GM18867 (cell line): ENCODE measurements around the gene MMS22L.

ENCODE experiments used
- ATAC-seq: cut with Tn5 transposase; IDR thresholded peaks from one replicate; pipeline ENCODE4 v1.9.1; 2021; ENCODE audit warnings: mild to moderate bottlenecking, moderate library complexity; ENCODE audit not compliant: unreplicated experiment

The MMS22L gene, protein sequence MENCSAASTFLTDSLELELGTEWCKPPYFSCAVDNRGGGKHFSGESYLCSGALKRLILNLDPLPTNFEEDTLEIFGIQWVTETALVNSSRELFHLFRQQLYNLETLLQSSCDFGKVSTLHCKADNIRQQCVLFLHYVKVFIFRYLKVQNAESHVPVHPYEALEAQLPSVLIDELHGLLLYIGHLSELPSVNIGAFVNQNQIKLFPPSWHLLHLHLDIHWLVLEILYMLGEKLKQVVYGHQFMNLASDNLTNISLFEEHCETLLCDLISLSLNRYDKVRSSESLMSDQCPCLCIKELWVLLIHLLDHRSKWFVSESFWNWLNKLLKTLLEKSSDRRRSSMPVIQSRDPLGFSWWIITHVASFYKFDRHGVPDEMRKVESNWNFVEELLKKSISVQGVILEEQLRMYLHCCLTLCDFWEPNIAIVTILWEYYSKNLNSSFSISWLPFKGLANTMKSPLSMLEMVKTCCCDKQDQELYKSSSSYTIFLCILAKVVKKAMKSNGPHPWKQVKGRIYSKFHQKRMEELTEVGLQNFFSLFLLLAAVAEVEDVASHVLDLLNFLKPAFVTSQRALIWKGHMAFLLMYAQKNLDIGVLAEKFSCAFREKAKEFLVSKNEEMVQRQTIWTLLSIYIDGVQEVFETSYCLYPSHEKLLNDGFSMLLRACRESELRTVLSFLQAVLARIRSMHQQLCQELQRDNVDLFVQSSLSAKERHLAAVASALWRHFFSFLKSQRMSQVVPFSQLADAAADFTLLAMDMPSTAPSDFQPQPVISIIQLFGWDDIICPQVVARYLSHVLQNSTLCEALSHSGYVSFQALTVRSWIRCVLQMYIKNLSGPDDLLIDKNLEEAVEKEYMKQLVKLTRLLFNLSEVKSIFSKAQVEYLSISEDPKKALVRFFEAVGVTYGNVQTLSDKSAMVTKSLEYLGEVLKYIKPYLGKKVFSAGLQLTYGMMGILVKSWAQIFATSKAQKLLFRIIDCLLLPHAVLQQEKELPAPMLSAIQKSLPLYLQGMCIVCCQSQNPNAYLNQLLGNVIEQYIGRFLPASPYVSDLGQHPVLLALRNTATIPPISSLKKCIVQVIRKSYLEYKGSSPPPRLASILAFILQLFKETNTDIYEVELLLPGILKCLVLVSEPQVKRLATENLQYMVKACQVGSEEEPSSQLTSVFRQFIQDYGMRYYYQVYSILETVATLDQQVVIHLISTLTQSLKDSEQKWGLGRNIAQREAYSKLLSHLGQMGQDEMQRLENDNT

DNA sequence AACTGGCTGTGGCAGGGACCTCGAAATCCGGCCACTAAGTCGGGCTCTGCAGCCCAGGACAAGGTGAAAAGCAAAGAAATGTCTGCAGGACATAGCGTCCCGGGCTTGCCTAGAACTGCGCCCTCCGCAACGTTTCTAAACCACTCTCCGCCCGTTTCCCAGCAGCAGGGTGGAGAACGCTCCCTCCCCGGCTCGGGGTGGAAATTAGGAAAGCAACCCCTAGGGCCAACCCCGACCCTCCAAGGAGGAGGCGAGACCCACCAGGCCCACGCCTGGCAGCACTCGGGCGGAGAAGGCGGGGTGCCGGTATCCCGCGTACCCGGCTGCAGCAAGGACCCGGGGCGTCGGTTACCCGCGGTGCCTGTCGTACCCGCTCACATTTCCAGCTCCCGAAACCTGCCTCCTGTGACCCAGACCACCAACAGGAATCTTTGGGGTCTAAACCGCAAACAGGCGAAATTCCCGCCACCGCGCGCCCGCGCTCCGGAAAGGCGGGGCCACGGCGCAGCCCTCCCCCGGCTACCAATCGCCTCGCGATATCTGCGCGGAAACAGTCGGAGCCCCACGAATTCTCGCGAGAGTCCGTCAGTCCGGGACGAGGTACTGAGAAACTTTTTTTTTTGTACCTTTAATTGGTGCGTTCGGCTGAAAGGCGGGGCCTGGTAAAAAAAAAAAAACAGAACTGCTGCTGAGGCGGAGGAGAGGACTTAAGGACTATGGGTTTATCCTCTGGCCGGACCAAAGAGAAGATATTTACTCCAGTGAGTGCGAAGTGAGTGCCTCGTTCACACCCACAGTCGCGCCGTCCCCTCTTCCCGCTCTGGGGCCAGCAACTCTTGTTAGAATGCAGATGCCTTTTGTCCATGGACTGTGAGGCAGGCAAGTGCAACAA, at the start of gene MMS22L:
MMS22L (minus strand) TSS at position 491 of the 892 bp plus-strand sequence. CDS start 739 bp downstream, outside the sequence.
- ATAC-seq: peak; percentile 97

DNA sequence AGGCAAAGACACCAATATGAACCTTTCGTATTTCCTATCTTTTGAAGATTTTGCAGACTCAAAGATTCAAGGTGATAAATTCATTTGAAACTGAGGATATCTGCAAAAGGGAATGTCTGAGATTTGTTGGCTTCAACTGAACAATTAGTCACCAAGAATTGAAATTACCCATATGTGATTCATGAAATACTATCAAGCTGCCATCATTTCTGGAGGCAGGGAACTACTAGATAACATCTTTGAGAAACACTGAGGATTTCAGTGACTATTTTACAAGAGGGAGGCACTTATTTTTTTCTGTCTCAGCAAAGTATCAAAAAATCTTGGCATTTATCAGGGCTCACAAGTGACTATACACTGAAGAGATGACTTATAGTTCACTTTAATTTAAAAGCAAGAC, 39.8 kb upstream of the MMS22L start:
- ATAC-seq: no peak

DNA sequence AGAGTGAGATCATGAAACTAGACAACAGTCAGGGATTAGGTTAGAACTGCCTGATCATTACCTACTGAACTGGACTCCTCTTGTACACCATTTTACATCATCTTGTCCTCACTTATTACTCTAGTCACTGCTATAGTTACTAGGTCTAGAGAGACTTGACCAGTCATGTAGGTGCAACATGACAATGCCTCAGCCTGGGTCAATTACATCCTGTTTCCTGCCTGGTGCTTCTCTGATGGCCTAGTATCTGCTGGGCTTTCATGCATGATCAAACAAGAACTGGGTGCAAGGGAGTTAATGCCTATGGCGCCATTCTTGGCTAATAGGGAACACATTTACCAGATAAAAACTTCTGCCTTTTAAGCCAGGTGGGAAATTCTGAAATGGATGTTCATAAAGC, 39.2 kb upstream of the MMS22L start:
- ATAC-seq: no peak

DNA sequence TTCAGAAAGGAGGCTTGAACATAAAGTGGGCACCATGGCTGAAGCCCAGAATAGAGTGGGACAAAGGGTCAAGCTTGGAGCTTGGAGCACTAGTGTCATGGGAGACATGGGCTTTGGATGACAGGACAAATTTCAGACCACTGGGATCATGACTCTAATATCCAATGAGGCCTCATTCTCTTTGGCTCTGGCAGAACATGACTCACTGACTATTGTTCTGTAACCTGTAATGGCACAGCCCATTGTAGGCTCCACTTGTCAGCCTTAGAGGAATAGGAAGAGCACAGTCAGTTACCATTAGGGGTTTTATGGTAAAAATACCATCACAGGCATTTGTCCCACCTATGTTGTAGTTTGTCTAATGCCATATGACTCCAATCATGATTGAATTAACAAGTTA, 34.0 kb upstream of the MMS22L start:
- no peak for ATAC-seq

DNA sequence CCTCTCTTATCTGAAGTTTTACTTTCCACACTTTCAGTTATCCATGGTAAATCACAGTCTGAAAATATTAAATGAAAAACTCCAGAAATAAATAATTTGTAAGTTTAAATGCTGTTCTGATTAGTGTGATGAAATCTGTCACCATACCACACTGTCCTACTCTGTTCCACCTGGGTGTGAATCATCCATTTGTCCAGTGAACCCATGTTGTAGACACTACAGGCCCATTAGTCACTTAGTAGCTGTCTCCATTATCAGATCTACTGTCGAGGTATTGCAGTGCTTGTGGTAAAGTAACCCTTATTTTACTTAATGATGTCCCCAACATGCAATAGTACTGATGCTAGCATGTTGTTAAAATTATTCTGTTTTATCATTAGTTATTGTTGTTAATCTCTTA, 29.2 kb upstream of the MMS22L start:
- no peak for ATAC-seq

DNA sequence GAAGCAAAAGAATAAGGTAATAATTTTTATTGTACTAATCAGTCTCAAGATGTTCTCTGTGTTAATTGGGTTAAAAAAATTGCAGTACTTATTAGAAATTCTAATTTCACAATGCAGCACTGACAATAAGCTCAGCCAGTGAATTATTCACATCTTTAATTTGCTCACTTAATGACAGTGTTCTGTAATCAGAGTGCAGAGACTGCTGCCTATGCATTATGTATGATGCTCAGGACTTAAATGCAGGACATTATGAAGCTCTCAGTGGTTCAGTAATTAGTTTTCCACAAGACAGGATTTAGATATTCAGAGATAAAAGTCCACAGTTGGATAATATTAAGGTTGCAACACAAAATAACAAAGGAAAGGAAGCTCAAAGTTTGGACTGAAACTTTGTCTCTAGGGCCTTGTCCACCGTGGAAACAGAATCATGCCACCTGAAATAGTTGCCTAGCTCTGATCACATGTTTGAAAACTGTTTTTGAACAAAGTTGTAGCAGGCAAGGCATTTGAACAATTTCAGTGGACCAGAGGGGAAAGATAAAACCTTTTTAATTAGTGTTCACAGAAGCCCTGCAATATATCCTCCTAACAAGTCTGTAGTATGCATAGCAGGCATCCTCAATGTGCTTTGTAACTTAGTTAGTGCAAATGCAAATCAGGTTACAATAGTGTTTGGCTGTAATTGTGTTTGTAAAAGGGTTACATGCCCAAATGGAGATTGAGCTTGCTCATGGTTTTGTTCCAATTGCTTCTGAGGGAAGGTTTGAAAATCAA, 23.7 kb upstream of the MMS22L start:
- ATAC-seq: no peak

DNA sequence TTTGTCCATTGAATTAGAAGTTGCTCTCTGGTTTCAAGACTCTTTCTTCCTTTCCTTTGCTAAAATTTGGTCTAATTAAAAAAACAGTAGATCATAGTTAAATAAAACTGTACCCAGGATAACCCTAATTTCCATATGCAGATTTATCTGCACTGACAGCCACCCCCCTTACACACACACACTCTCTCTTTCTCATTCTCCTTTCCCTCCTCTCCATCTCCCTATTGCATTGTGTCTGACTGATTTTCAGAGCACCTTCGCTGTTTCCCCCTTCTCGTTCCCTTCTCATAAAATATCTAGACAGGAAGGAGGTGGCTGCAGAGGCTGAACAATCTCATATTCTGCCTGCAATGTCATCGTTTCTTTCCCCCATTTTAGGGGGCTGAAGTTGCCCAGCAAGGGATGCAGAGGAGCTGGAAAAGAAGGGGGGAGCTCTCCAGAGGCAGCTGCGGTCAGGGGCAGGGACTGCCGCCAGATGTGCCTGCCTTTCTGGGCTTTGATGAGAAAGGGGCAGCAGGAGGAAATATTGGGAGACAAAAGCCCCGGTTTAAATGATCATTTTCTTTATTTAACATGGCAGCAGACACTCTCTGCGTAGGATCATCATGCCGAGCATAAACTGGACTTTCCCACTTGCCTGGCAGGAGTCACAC, 22.5 kb upstream of the MMS22L start:
- no peak for ATAC-seq

DNA sequence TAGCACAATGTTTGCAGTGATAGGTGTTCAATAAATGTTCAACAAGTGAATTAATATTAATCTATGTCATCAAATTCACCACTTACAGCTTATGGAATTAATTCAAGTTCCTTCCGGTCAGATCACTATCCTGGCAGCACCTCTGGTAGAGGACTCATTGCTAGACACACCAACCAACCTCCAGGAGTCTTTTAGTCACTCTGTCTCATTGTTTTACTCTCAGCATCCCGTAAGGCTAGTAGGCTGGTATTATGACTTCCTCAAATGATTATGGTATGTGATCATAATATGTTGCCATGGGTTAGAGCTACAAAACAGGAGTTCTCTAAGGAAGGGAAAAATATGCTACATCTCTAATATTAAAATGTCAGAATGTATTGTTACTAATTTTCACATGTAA, 21.7 kb upstream of the MMS22L start:
- no peak for ATAC-seq

DNA sequence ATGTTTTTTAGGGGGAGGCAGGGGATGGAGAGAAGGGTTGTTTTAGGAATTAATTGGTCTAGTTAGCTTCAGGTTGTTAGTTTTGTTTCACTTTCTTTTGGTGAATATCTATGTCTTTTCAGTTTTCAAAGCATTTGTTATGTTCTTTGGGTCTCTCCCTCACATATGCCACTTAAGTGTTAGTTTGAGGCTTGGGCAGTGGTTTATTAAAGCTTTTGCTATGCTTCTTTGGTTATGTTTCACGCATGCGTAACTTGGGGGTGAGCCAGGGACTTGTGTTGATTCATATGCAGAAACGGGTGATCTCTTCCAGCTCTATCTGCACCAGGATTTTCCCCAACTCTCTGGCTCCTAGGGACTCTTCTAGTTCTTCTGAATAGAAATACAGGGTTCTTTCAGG, 11.4 kb upstream of the MMS22L start:
- ATAC-seq: peak; percentile 69

DNA sequence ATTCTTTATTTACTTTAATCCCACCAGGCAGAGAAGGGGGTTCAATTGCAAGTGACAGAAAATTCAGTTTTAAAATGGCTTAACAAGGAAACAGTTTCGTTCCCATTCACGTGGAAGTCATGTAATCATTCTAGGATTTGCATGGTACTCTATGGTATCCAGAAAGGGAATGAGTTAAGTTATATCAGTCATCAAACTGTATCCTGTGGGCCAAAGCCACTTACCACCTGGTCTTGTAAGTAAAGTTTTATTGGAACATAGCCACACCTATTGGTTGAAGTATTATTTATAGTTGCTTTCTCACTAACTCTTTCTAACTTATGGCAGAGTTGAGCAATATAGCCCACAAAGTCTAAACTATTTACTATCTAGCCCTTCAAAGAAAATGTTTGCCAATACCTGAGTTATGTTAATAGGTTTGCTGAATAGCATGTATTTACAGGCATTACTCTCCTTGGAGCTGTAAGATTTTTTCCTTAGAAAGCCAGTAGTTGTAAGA, 10.2 kb upstream of the MMS22L start:
- no peak for ATAC-seq

DNA sequence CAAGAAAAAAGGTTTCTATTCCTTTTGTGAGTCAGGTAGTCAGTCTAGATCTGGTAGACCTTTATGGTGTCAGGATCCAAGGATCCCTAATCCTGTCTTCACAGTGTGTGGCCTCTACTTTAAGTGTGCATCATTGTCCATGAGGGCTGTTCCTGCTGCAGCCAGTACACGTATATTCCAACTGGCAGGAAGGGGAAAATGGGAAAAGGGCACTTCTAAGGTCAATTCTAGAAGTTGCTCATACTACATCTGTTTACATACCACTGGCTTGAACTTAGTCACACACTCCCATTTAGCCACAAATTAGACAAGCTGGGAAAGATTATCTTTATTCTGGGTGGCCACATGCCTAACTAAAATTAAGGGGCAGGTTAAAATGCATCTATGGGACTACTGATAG, 9.7 kb upstream of the MMS22L start:
- no peak for ATAC-seq

DNA sequence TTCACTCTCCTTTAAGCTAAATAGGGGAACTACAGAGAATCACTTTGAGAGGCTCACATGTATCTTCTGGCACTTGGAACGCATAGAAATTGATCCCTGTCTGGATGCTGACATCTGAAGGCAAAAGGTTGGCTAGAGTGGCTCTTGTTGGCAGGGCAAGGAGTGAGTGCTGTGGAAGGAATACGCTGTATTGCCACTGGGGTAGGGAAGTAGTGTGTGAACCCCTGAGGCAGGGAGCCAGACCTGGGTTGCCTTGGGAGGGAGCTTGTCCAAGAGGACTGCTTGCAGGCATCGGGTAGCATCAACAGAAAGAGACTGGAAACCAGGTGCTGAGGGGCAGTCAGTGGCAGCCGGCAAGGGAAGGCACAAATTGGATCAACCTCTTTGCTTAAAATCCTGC, 8.9 kb upstream of the MMS22L start:
- no peak for ATAC-seq

DNA sequence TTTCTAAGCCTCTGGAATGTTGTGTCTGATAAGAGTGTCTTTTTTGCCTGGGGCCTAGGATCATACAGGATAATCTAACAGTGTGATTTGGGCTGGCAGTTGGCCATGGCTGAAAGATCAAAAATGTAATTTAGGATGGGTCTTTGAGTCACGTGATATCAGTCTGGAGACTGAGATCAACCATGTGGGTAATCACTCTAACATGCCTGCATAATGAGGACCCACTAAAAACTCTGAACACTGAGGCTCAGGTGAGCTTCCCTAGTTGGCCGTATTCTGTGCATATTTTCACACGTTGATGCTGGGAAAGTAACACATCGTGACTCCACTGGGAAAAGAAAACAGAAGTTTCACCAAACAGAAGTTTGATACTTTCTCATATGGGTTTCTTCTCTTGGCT, 6.3 kb upstream of the MMS22L start:
- ATAC-seq: no peak

DNA sequence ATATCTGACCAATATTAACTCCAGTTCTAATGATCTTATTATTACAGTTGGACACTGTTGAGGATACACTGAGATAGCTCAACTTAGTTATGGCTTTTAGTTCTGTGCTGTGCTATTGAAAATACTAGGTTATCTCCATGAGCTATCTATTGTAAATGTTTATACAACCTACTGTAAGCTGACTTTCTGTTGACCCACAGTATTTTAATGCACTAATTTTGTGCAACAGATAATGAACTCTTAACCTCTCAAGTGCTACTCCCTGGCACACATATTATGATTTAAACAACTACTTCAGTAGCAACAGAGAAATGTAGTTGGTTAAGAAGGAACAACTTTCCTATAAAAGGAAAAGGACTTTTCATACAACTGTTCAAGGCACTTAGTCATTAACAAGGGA, 5.2 kb upstream of the MMS22L start:
- no peak for ATAC-seq

DNA sequence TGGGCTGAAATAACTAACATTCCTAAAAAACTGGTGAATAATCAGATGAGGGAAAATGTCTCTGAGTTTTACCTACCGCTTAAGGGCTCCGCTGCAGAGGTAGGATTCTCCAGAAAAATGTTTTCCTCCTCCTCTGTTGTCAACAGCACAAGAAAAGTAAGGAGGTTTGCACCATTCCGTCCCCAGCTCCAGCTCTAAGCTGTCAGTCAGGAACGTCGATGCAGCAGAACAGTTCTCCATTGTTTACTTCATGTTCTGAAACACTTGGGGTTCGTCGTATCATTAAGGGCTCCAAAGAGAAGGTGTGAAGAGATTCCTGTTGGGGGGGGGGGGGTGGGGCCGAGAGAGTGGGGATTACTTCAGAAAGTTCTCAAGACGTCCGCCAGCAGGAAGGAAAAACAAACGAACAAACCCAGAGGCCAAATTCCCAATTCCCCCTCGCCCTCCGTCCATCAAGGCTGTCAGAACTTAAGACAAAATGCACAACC, 734 bp downstream of the MMS22L start:
- no peak for ATAC-seq

DNA sequence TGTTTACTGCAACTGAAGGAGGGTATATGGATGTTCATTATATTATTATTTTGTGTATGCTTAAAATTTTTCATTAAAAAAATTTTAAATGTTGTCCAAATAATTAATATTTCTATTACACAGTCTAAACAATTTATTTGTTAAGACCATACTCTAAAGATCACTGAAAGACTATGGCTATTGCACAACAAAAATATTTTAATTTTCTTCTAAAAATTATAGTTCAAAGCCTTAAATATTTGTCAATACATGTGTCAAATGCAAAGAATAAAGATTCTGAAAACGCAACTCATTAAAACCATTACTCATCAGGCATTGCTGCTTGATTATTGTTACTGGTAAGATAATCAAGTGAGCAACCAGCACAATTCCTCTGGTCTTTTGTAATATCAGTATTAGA, 2.2 kb downstream of the MMS22L start:
- no peak for ATAC-seq

DNA sequence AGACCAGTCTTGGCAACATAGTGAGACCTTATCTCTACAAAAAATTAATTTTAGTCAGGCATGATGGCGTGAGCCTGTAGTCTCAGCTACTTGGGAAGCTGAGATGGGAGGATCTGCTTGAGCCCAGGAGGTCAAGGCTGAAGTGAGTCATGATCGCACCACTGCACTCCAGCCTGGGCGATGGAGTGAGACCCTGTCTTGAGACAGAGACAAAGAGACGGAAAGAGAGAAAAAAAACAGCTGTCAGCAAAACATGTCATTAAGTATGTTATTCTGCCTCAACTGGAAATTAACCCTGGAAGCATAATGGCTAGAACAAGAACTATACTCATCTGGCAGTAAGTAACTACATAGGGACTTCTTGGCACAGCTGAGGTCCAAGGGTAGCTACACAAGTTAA, 7.2 kb downstream of the MMS22L start:
- no peak for ATAC-seq

DNA sequence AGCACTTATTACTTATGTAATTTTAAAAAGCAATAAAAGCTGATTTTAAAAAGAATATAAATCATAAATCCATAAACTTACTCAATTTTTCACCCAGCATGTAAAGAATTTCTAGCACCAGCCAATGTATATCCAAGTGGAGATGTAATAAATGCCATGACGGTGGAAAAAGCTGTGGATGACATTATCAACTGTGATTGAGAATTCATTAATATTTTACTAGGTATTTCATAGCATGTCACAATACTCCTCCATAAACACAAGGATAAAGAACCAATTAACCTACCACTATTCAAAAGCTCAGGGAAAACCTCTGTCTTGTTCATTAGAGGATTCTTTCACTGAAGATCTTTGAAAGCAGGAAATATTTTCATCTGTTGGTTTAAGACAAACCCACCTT, 13.2 kb downstream of the MMS22L start:
- ATAC-seq: no peak

DNA sequence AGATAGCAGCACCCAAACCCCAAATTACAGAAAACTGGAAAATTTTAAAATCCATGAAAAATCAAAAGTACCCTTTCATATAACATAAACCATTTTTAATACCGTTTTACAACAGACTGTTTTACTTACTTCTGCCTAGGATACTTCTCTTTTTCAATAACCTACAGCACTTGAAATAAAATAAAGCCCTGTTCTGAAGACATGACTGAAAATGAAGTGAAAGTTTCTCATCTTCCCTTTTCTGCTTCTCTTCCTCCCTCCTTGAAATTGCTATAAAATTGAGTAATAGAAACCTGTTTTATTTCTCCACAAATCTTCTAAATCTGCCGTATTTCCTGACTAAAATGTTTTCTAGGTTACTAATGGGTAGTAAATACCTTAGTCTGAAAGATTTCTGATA, 20.3 kb downstream of the MMS22L start:
- no peak for ATAC-seq
